Measurements from ENCODE around the gene DNASE1L2. TPM values are rescaled to one million over a fixed set of nuclear protein-coding genes. Genes with fewer than 3 reads are reported as not detected.
A peak's percentile ranks its signal among the peaks of the same experiment; 100 is the strongest.

The DNASE1L2 gene
- 0.22 and 0.40 TPM in 2 replicates for total RNA-seq

- peak in 1 of 2 donors; percentile 51 for DNase-seq (ENCODE audit: low read depth in 2 of 2)
Measured at GRCh38 chr16:2236337-2237101, at the start of gene DNASE1L2. Gene DNASE1L2 (plus strand): TSS chr16:2236444. CDS start chr16:2236817, 373 bp downstream.

GRCh38 chr16:2186505-2186904 lies 49.7 kb upstream of the DNASE1L2 start:
- no peak for DNase-seq (ENCODE audit: low read depth in 2 of 2)

GRCh38 chr16:2187212-2187611 lies 49.0 kb upstream of the DNASE1L2 start:
- no peak for DNase-seq (ENCODE audit: low read depth in 2 of 2)

GRCh38 chr16:2188395-2188794 lies 47.8 kb upstream of the DNASE1L2 start:
- DNase-seq (ENCODE audit: low read depth in 2 of 2): no peak

- DNase-seq (ENCODE audit: low read depth in 2 of 2): no peak
Measured at GRCh38 chr16:2189252-2189893, 46.9 kb upstream of the DNASE1L2 start.

- no peak for DNase-seq (ENCODE audit: low read depth in 2 of 2)
Measured at GRCh38 chr16:2190002-2190658, 46.1 kb upstream of the DNASE1L2 start.

GRCh38 chr16:2190659-2191445 lies 45.4 kb upstream of the DNASE1L2 start:
- no peak for DNase-seq (ENCODE audit: low read depth in 2 of 2)

GRCh38 chr16:2191446-2191706 lies 44.9 kb upstream of the DNASE1L2 start:
- no peak for DNase-seq (ENCODE audit: low read depth in 2 of 2)

- no peak for DNase-seq (ENCODE audit: low read depth in 2 of 2)
Measured at GRCh38 chr16:2194166-2194834, 41.9 kb upstream of the DNASE1L2 start.

GRCh38 chr16:2194852-2195321 lies 41.4 kb upstream of the DNASE1L2 start:
- DNase-seq (ENCODE audit: low read depth in 2 of 2): peak; percentile 54 to 74

- no peak for DNase-seq (ENCODE audit: low read depth in 2 of 2)
Measured at GRCh38 chr16:2195322-2196161, 40.7 kb upstream of the DNASE1L2 start.

GRCh38 chr16:2196162-2196980 lies 39.9 kb upstream of the DNASE1L2 start, which contains the start of gene CASKIN1:
Gene CASKIN1 (minus strand): TSS chr16:2196605. CDS start chr16:2196432, 173 bp downstream.
- peak in 1 of 2 donors; percentile 24 for DNase-seq (ENCODE audit: low read depth in 2 of 2)

GRCh38 chr16:2196981-2197511 lies 39.2 kb upstream of the DNASE1L2 start:
- no peak for DNase-seq (ENCODE audit: low read depth in 2 of 2)

GRCh38 chr16:2197765-2198164 lies 38.5 kb upstream of the DNASE1L2 start:
- DNase-seq (ENCODE audit: low read depth in 2 of 2): no peak

GRCh38 chr16:2198283-2198682 lies 38.0 kb upstream of the DNASE1L2 start:
- no peak for DNase-seq (ENCODE audit: low read depth in 2 of 2)

GRCh38 chr16:2199095-2199494 lies 37.1 kb upstream of the DNASE1L2 start:
- DNase-seq (ENCODE audit: low read depth in 2 of 2): no peak

GRCh38 chr16:2199621-2200139 lies 36.6 kb upstream of the DNASE1L2 start:
- no peak for DNase-seq (ENCODE audit: low read depth in 2 of 2)

GRCh38 chr16:2200313-2200712 lies 35.9 kb upstream of the DNASE1L2 start:
- no peak for DNase-seq (ENCODE audit: low read depth in 2 of 2)

Measured in lung microvascular endothelial cell (primary cell).